PC-3 (cell line): ENCODE measurements around the gene PTPRE. TPM values are rescaled to one million over a fixed set of nuclear protein-coding genes. Genes with fewer than 3 reads are reported as not detected.

Experiments
- ATAC-seq: fragments of 200-7000 bp; cut with Tn5 transposase; 2 replicates; pipeline ENCODE4 v1.9.1; 2020; ENCODE audit warnings: mild to moderate bottlenecking, moderate library complexity
- BruUV-seq: library from RNA; stranded (reverse); fragments of 400-500 nt; replicated peaks from 2 replicates; lab custom pipeline; 2021; lab: Mats Ljungman, UMichigan
- CTCF ChIA-PET: fragments of 300-600 bp; sonication (Branson Sonifier 250); formaldehyde crosslinking; loops from one replicate; lab custom pipeline; 2022; ENCODE audit warnings: antibody characterized with exemption; lab: Charles Lee
- POLR2A ChIA-PET: fragments of 300-600 bp; sonication (Branson Sonifier 250); formaldehyde crosslinking; loops from one replicate; lab custom pipeline; 2022; ENCODE audit warnings: antibody characterized with exemption; ENCODE audit not compliant: unreplicated experiment; lab: Charles Lee
- DNase-seq: peaks from one replicate; pipeline ENCODE4 v3.0.0-alpha.2; 2015
- H2AFZ ChIP-seq: fragments of 300-600 bp; sonication (generic); 2 replicates; pipeline ENCODE4 v1.6.0; 2016; ENCODE audit warnings: antibody characterized with exemption, low read length
- H3F3A ChIP-seq: fragments of 300-600 bp; sonication (generic); one replicate; pipeline ENCODE4 v1.6.0; 2017; ENCODE audit warnings: antibody characterized with exemption, low read length, control low read depth, mild to moderate bottlenecking; ENCODE audit not compliant: unreplicated experiment
- H3K27ac ChIP-seq: fragments of 300-600 bp; sonication (generic); 2 replicates; pipeline ENCODE4 v1.5.1; 2016; ENCODE audit warnings: mild to moderate bottlenecking, low read length
- H3K27me3 ChIP-seq: fragments of 300-600 bp; sonication (generic); 2 replicates; pipeline ENCODE4 v1.6.1; 2016; ENCODE audit warnings: low read length, mixed read lengths
- H3K36me3 ChIP-seq: fragments of 300-600 bp; sonication (generic); 2 replicates; pipeline ENCODE4 v1.6.1; 2016; ENCODE audit warnings: low read depth, mixed run types, low read length, mixed read lengths
- H3K4me1 ChIP-seq: fragments of 300-600 bp; sonication (generic); 2 replicates; pipeline ENCODE4 v1.5.1; 2016; ENCODE audit warnings: low read length; ENCODE audit not compliant: insufficient read depth
- H3K4me2 ChIP-seq: fragments of 300-600 bp; sonication (generic); 2 replicates; pipeline ENCODE4 v1.6.0; 2016; ENCODE audit warnings: low read length
- H3K4me3 ChIP-seq: fragments of 300-600 bp; sonication (generic); 2 replicates; pipeline ENCODE4 v1.5.1; 2016; ENCODE audit warnings: mild to moderate bottlenecking, low read length, mixed read lengths
- H3K79me2 ChIP-seq: fragments of 300-600 bp; sonication (generic); 2 replicates; pipeline ENCODE4 v1.6.1; 2017; ENCODE audit warnings: low read length, mixed read lengths
- H3K9ac ChIP-seq: fragments of 300-600 bp; sonication (generic); 2 replicates; pipeline ENCODE4 v1.6.0; 2016; ENCODE audit warnings: mild to moderate bottlenecking, low read length
- H3K9me2 ChIP-seq: fragments of 300-600 bp; sonication (generic); replicated peaks from 2 replicates; pipeline ENCODE4 v1.6.1; 2016; ENCODE audit warnings: mixed run types, low read length, mixed read lengths
- H3K9me3 ChIP-seq: fragments of 300-600 bp; sonication (generic); 2 replicates; pipeline ENCODE4 v1.6.1; 2016; ENCODE audit warnings: low read length, mixed read lengths
- H4K20me1 ChIP-seq: fragments of 300-600 bp; sonication (generic); 2 replicates; pipeline ENCODE4 v1.6.1; 2016; ENCODE audit warnings: low read length, mixed read lengths
- CTCF ChIP-seq: fragments of 300-600 bp; sonication (generic); conservative IDR thresholded peaks from 2 replicates; pipeline ENCODE4 v1.5.1; 2017; ENCODE audit warnings: antibody characterized with exemption, low read depth, mild to moderate bottlenecking, low read length
- EZH2 ChIP-seq: fragments of 300-600 bp; sonication (generic); IDR thresholded peaks from one replicate; pipeline ENCODE4 v1.6.1; 2017; ENCODE audit warnings: antibody characterized with exemption, mild to moderate bottlenecking, low read length; ENCODE audit not compliant: unreplicated experiment
- EZH2phosphoT487 ChIP-seq: fragments of 300-600 bp; sonication (generic); IDR thresholded peaks from 2 replicates; pipeline ENCODE4 v1.6.1; 2018; ENCODE audit warnings: mild to moderate bottlenecking, antibody characterized with exemption, low read length, borderline replicate concordance
- intact Hi-C: fragments of 100-400 bp; cut with micrococcal nuclease; formaldehyde crosslinking; loops from 2 replicates; pipeline ENCODE4 v1.9.0; 2023
- total RNA-seq: library from RNA; depleted of rRNA; stranded (reverse); fragments of >200 nt; gene quantifications from 2 replicates; pipeline ENCODE4 v1.2.3, GENCODE V29; 2014

The PTPRE gene
- total RNA-seq, 1 experiment from 2014 or later, result 3.1 TPM

- no peaks in the 10 kb centered on the region for H3K9me2 ChIP-seq
- H2AFZ ChIP-seq, result peak overlapping the region; percentile 67; the same call in 1 of the 2 replicates
- H4K20me1 ChIP-seq, result no peaks in the 10 kb centered on the region
- peak overlapping the region; percentile 60 for H3K4me2 ChIP-seq
- H3F3A ChIP-seq, result no peaks in the 10 kb centered on the region
- no peaks in the 10 kb centered on the region for H3K9me3 ChIP-seq
- ChIA-PET POLR2A (no interaction called here), CTCF (interaction anchor here (0.6 kb wide), 1 partner anchor 104 kb away, joined by 4 read pairs; the partner anchor contains the start of gene PTPRE)
- H3K79me2 ChIP-seq, result no peaks in the 10 kb centered on the region
- TF ChIP-seq EZH2phosphoT487 (no peak), CTCF (peak; percentile 85), EZH2 (no peak)
- intact Hi-C loops, result loop anchor here (1.0 to 5.0 kb wide), 3 partner anchors 58 to 294 kb away; no protein-coding TSS in a partner anchor
- no peaks in the 10 kb centered on the region for H3K27me3 ChIP-seq
- H3K4me3 ChIP-seq, result no peak overlapping the region
- BruUV-seq, result no TSS peak
- no peak overlapping the region for H3K9ac ChIP-seq
- peak; percentile 74 for DNase-seq
- H3K4me1 ChIP-seq, result peaks cover 12% of the 10 kb centered on the region
- H3K27ac ChIP-seq, result no peak overlapping the region
- peak; percentile 87 for ATAC-seq
- no peaks in the 10 kb centered on the region; the same call in 1 of the 2 replicates for H3K36me3 ChIP-seq
Measured at GRCh38 chr10:128011059-128011979, 104.4 kb downstream of the PTPRE start.

- no peaks in the 10 kb centered on the region for H4K20me1 ChIP-seq
- TF ChIP-seq EZH2, result no peak
- ChIA-PET POLR2A (no interaction called here), CTCF (no interaction called here)
- H3K4me3 ChIP-seq, result no peak overlapping the region
- no peaks in the 10 kb centered on the region for H3K79me2 ChIP-seq
- H3K4me1 ChIP-seq, result no peaks in the 10 kb centered on the region
- H3K4me2 ChIP-seq, result no peak overlapping the region
- H3K27me3 ChIP-seq, result no peaks in the 10 kb centered on the region; the same call in 1 of the 2 replicates
- peak; percentile 55 for DNase-seq
- intact Hi-C loops, result loop anchor here (5.0 kb wide), 1 partner anchor 296 kb away; no protein-coding TSS in a partner anchor
- H2AFZ ChIP-seq, result no peak overlapping the region
- H3F3A ChIP-seq, result no peaks in the 10 kb centered on the region
- no TSS peak for BruUV-seq
- H3K9ac ChIP-seq, result no peak overlapping the region
- no peaks in the 10 kb centered on the region; the same call in 1 of the 2 replicates for H3K36me3 ChIP-seq
- H3K9me2 ChIP-seq, result no peaks in the 10 kb centered on the region
- no peak; the same call in 1 of the 2 replicates for ATAC-seq
- H3K9me3 ChIP-seq, result no peaks in the 10 kb centered on the region
- no peak overlapping the region for H3K27ac ChIP-seq
Measured at GRCh38 chr10:128013626-128014025, 106.7 kb downstream of the PTPRE start.

- CTCF ChIA-PET, result no interaction called here
- POLR2A ChIA-PET, result no interaction called here
- DNase-seq (no peak), ATAC-seq (no peak)
- H3K9ac ChIP-seq, result no peak overlapping the region
- no peaks in the 10 kb centered on the region for H3K9me3 ChIP-seq
- no peaks in the 10 kb centered on the region for H3F3A ChIP-seq
- intact Hi-C loops, result loop anchor here (5.0 kb wide), 1 partner anchor 297 kb away; no protein-coding TSS in a partner anchor
- no peaks in the 10 kb centered on the region; the same call in 1 of the 2 replicates for H3K27me3 ChIP-seq
- no peak overlapping the region for H3K4me3 ChIP-seq
- H3K4me1 ChIP-seq, result no peaks in the 10 kb centered on the region
- no peak overlapping the region for H2AFZ ChIP-seq
- no peak overlapping the region for H3K27ac ChIP-seq
- no peaks in the 10 kb centered on the region for H3K79me2 ChIP-seq
- no peaks in the 10 kb centered on the region for H3K9me2 ChIP-seq
- H3K36me3 ChIP-seq, result no peaks in the 10 kb centered on the region; the same call in 1 of the 2 replicates
- no peak overlapping the region for H3K4me2 ChIP-seq
- H4K20me1 ChIP-seq, result no peaks in the 10 kb centered on the region
- TF ChIP-seq EZH2, result no peak
- no peak for TF ChIP-seq CTCF
- no peak for TF ChIP-seq EZH2phosphoT487
- BruUV-seq, result no TSS peak
Measured at GRCh38 chr10:128014236-128014635, 107.3 kb downstream of the PTPRE start.
